ENCODE data around the gene ZDHHC16.
"Not testable (repeated sequence)": the region's sequence is repeated elsewhere in the genome, so short reads cannot be mapped to it uniquely, and the experiment has no call there.

ZDHHC16 gene

GRCh38 chr10:97466755-97467154 is 20.8 kb downstream of the ZDHHC16 start:
- Histone ChIP-seq H3K4me2 (no peak overlapping the region), H3K9me3 (no peaks in the 10 kb centered on the region), H3K27ac (no peak overlapping the region), H3K4me3 (no peak overlapping the region), H3K4me1 (no peaks in the 10 kb centered on the region; the same call in 1 of the 2 replicates), H3K27me3 (no peaks in the 10 kb centered on the region), H3K9ac (no peak overlapping the region), H4K20me1 (peaks cover 40% of the 10 kb centered on the region), H3K36me3 (peaks cover 98% of the 10 kb centered on the region)
- TF ChIP-seq Cebpa-rat (IDR thresholded peaks at IDR 0.05): no peak

GRCh38 chr10:97468162-97468561 is 22.2 kb downstream of the ZDHHC16 start:
- Histone ChIP-seq H3K4me1 (no peaks in the 10 kb centered on the region; the same call in 1 of the 2 replicates), H3K27me3 (no peaks in the 10 kb centered on the region), H3K36me3 (peaks cover 98% of the 10 kb centered on the region), H3K4me2 (no peak overlapping the region), H3K9me3 (no peaks in the 10 kb centered on the region), H3K9ac (no peak overlapping the region), H4K20me1 (peaks cover 34% of the 10 kb centered on the region), H3K27ac (no peak overlapping the region), H3K4me3 (no peak overlapping the region)
- no peak for TF ChIP-seq Cebpa-rat (IDR thresholded peaks at IDR 0.05)

GRCh38 chr10:97468781-97469180 is 22.8 kb downstream of the ZDHHC16 start:
- H3K9ac ChIP-seq, H3K4me2 ChIP-seq, H3K27ac ChIP-seq, H3K4me3 ChIP-seq, H3K9me3 ChIP-seq, H3K27me3 ChIP-seq, H3K4me1 ChIP-seq: not testable (repeated sequence)
- Histone ChIP-seq H3K36me3 (peaks cover 98% of the 10 kb centered on the region), H4K20me1 (peaks cover 32% of the 10 kb centered on the region)

- Histone ChIP-seq H4K20me1 (peaks cover 17% of the 10 kb centered on the region; the same call in 1 of the 2 replicates), H3K27ac (no peak overlapping the region), H3K4me1 (no peaks in the 10 kb centered on the region), H3K4me2 (no peak overlapping the region), H3K36me3 (peaks cover 98% of the 10 kb centered on the region), H3K9me3 (no peaks in the 10 kb centered on the region), H3K27me3 (no peaks in the 10 kb centered on the region), H3K9ac (no peak overlapping the region), H3K4me3 (no peak overlapping the region)
- no peak for TF ChIP-seq Cebpa-rat (IDR thresholded peaks at IDR 0.05)
Measured at GRCh38 chr10:97474918-97475317, 28.9 kb downstream of the ZDHHC16 start.

GRCh38 chr10:97475936-97476594 is 30.1 kb downstream of the ZDHHC16 start:
- no peak overlapping the region for H3K9ac ChIP-seq

GRCh38 chr10:97479410-97479809 is 33.4 kb downstream of the ZDHHC16 start:
- H3K9me3 ChIP-seq, H3K9ac ChIP-seq, H3K27ac ChIP-seq, H3K4me3 ChIP-seq, H3K4me2 ChIP-seq, H3K27me3 ChIP-seq, H3K4me1 ChIP-seq: not testable (repeated sequence)
- Histone ChIP-seq H3K36me3 (peaks cover 95% of the 10 kb centered on the region), H4K20me1 (peaks cover 53% of the 10 kb centered on the region)

More at GRCh38 chr10:97475936-97476594, 30.1 kb downstream of the ZDHHC16 start:
- no peak for TF ChIP-seq Cebpa-rat (IDR thresholded peaks at IDR 0.05)
- H3K4me1 ChIP-seq: no peaks in the 10 kb centered on the region
- peaks cover 99% of the 10 kb centered on the region for H3K36me3 ChIP-seq
- H3K4me2 ChIP-seq: no peak overlapping the region
- H3K9me3 ChIP-seq: no peaks in the 10 kb centered on the region
- no peak overlapping the region for H3K27ac ChIP-seq
- H3K4me3 ChIP-seq: no peak overlapping the region
- peaks cover 23% of the 10 kb centered on the region; the same call in 1 of the 2 replicates for H4K20me1 ChIP-seq
- H3K27me3 ChIP-seq: no peaks in the 10 kb centered on the region

- no peak overlapping the region for H3K9ac ChIP-seq
- H3K4me1 ChIP-seq: no peaks in the 10 kb centered on the region
- TF ChIP-seq Cebpa-rat (IDR thresholded peaks at IDR 0.05): no peak
- H3K4me2 ChIP-seq: no peak overlapping the region
- peaks cover 58% of the 10 kb centered on the region for H4K20me1 ChIP-seq
- H3K27ac ChIP-seq: no peak overlapping the region
- no peaks in the 10 kb centered on the region for H3K27me3 ChIP-seq
- H3K36me3 ChIP-seq: peaks cover 95% of the 10 kb centered on the region
- no peak overlapping the region for H3K4me3 ChIP-seq
- no peaks in the 10 kb centered on the region for H3K9me3 ChIP-seq
Measured at GRCh38 chr10:97479939-97480338, 34.0 kb downstream of the ZDHHC16 start.

GRCh38 chr10:97481071-97481470 is 35.1 kb downstream of the ZDHHC16 start:
- H3K27ac ChIP-seq: no peak overlapping the region
- no peak overlapping the region for H3K4me2 ChIP-seq
- H3K9ac ChIP-seq: no peak overlapping the region
- peaks cover 70% of the 10 kb centered on the region for H4K20me1 ChIP-seq
- H3K27me3 ChIP-seq: no peaks in the 10 kb centered on the region
- no peak for TF ChIP-seq Cebpa-rat (IDR thresholded peaks at IDR 0.05)
- peaks cover 95% of the 10 kb centered on the region for H3K36me3 ChIP-seq
- no peaks in the 10 kb centered on the region for H3K9me3 ChIP-seq
- no peaks in the 10 kb centered on the region for H3K4me1 ChIP-seq
- no peak overlapping the region for H3K4me3 ChIP-seq

GRCh38 chr10:97482381-97482780 is 36.4 kb downstream of the ZDHHC16 start:
- no peaks in the 10 kb centered on the region for H3K9me3 ChIP-seq
- H3K27me3 ChIP-seq: no peaks in the 10 kb centered on the region
- H4K20me1 ChIP-seq: peaks cover 71% of the 10 kb centered on the region
- H3K4me2 ChIP-seq: no peak overlapping the region
- H3K4me1 ChIP-seq: no peaks in the 10 kb centered on the region
- no peak overlapping the region for H3K9ac ChIP-seq
- no peak overlapping the region for H3K27ac ChIP-seq
- H3K36me3 ChIP-seq: peaks cover 86% of the 10 kb centered on the region
- H3K4me3 ChIP-seq: no peak overlapping the region
- TF ChIP-seq Cebpa-rat (IDR thresholded peaks at IDR 0.05): no peak

GRCh38 chr10:97483506-97483905 is 37.5 kb downstream of the ZDHHC16 start:
- Histone ChIP-seq H3K9ac (no peak overlapping the region), H4K20me1 (peaks cover 71% of the 10 kb centered on the region), H3K27me3 (no peaks in the 10 kb centered on the region), H3K4me1 (no peaks in the 10 kb centered on the region), H3K4me2 (no peak overlapping the region), H3K4me3 (no peak overlapping the region), H3K27ac (no peak overlapping the region), H3K36me3 (peaks cover 78% of the 10 kb centered on the region), H3K9me3 (no peaks in the 10 kb centered on the region)
- TF ChIP-seq Cebpa-rat (IDR thresholded peaks at IDR 0.05): no peak

- Histone ChIP-seq H3K9me3 (no peaks in the 10 kb centered on the region), H3K4me1 (no peaks in the 10 kb centered on the region), H3K27me3 (no peaks in the 10 kb centered on the region), H3K36me3 (peaks cover 74% of the 10 kb centered on the region), H3K27ac (no peak overlapping the region), H3K4me2 (no peak overlapping the region), H3K4me3 (no peak overlapping the region), H4K20me1 (peaks cover 75% of the 10 kb centered on the region), H3K9ac (no peak overlapping the region)
- no peak for TF ChIP-seq Cebpa-rat (IDR thresholded peaks at IDR 0.05)
Measured at GRCh38 chr10:97483921-97484320, 37.9 kb downstream of the ZDHHC16 start.
